DND-41 (cell line): ENCODE results near the gene RFX1.

ENCODE experiments used
- ATAC-seq: fragments of 200-7000 bp; cut with Tn5 transposase; 3 replicates; pipeline ENCODE4 v1.9.1; 2021; ENCODE audit warnings: low read depth; ENCODE audit not compliant: insufficient read depth
- DNase-seq: peaks from one replicate; pipeline ENCODE4 v3.0.0-alpha.2; 2020
- H2AFZ ChIP-seq: 2 replicates; pipeline ENCODE4 v1.6.0; 2012; ENCODE audit warnings: low read depth, low read length
- H3K27ac ChIP-seq: 2 replicates; pipeline ENCODE4 v1.5.1; 2012; ENCODE audit warnings: low read length, inconsistent platforms
- H3K27me3 ChIP-seq: fragments of 200-600 bp; sonication (generic); 2 replicates; pipeline ENCODE4 v1.6.0; 2012; ENCODE audit warnings: low read length, mild to moderate bottlenecking, inconsistent platforms; ENCODE audit not compliant: insufficient read depth, poor library complexity
- H3K36me3 ChIP-seq: 2 replicates; pipeline ENCODE4 v1.5.1; 2012; ENCODE audit warnings: low read length, inconsistent platforms; ENCODE audit not compliant: insufficient read depth
- H3K4me1 ChIP-seq: 2 replicates; pipeline ENCODE4 v1.5.1; 2012; ENCODE audit warnings: mild to moderate bottlenecking, low read length; ENCODE audit not compliant: insufficient read depth
- H3K4me2 ChIP-seq: 2 replicates; pipeline ENCODE4 v1.6.0; 2012; ENCODE audit warnings: mild to moderate bottlenecking, moderate library complexity, low read length, inconsistent platforms; ENCODE audit not compliant: insufficient read depth
- H3K4me3 ChIP-seq, 2 experiments: fragments of 200-600 bp in 1 of 2; shearing (Covaris generic) in 1 of 2; 2 replicates each; pipeline ENCODE4 v1.5.1; 2012 to 2016; ENCODE audit warnings: inconsistent platforms in 2 of 2, low read length in 2 of 2, mild to moderate bottlenecking in 2 of 2, low read depth in 1 of 2, moderate library complexity in 1 of 2
- H3K79me2 ChIP-seq: 2 replicates; pipeline ENCODE4 v1.6.0; 2012; ENCODE audit warnings: low read length, inconsistent platforms; ENCODE audit not compliant: insufficient read depth
- H3K9ac ChIP-seq: 2 replicates; pipeline ENCODE4 v1.6.0; 2012; ENCODE audit warnings: low read depth, mild to moderate bottlenecking, inconsistent platforms, low read length, moderate library complexity
- H3K9me3 ChIP-seq: 2 replicates; pipeline ENCODE4 v1.5.1; 2012; ENCODE audit warnings: low read length, moderate library complexity, mild to moderate bottlenecking, inconsistent platforms; ENCODE audit not compliant: insufficient read depth, severe bottlenecking
- H4K20me1 ChIP-seq: 2 replicates; pipeline ENCODE4 v1.6.0; 2012; ENCODE audit warnings: low read length; ENCODE audit not compliant: insufficient read depth
- CTCF ChIP-seq: IDR thresholded peaks from 2 replicates; pipeline ENCODE4 v1.5.1; 2012; ENCODE audit warnings: borderline replicate concordance, low read length, moderate library complexity, mild to moderate bottlenecking; ENCODE audit not compliant: poor library complexity, severe bottlenecking; ENCODE audit errors: extremely low read depth
- EZH2 ChIP-seq: IDR thresholded peaks from 3 replicates; pipeline ENCODE4 v1.6.1; 2012; ENCODE audit warnings: borderline replicate concordance, low read depth, mild to moderate bottlenecking, moderate library complexity, low read length, inconsistent platforms; ENCODE audit not compliant: severe bottlenecking

The RFX1 gene

GRCh38 chr19:13955662-13956364 lies 50.3 kb downstream of the RFX1 start:
- Histone ChIP-seq H3K4me1 (peaks cover 23% of the 10 kb centered on the region), H2AFZ (no peak overlapping the region), H3K4me3 (no peak overlapping the region), H3K27ac (no peak overlapping the region), H3K4me2 (no peak overlapping the region), H3K36me3 (peaks cover 75% of the 10 kb centered on the region), H3K27me3 (no peaks in the 10 kb centered on the region), H3K79me2 (peaks cover 33% of the 10 kb centered on the region), H3K9ac (no peak overlapping the region), H3K9me3 (no peaks in the 10 kb centered on the region), H4K20me1 (peaks cover 37% of the 10 kb centered on the region)
- ATAC-seq (no peak), DNase-seq (no peak)
- TF ChIP-seq CTCF (no peak), EZH2 (no peak)

GRCh38 chr19:13954185-13954584 lies 51.9 kb downstream of the RFX1 start:
- H3K27me3 ChIP-seq: no peaks in the 10 kb centered on the region
- H3K27ac ChIP-seq: peak overlapping the region; percentile 92
- H3K36me3 ChIP-seq: peaks cover 60% of the 10 kb centered on the region
- H3K9me3 ChIP-seq: no peaks in the 10 kb centered on the region
- H3K9ac ChIP-seq: peak overlapping the region; percentile 77; the same call in 1 of the 2 replicates
- ATAC-seq (no peak), DNase-seq (no peak)
- H4K20me1 ChIP-seq: peaks cover 37% of the 10 kb centered on the region
- TF ChIP-seq CTCF (no peak), EZH2 (no peak)
- H3K4me1 ChIP-seq: peaks cover 23% of the 10 kb centered on the region
- peak overlapping the region; percentile 99 for H3K4me2 ChIP-seq
- H2AFZ ChIP-seq: no peak overlapping the region
- peak overlapping the region in 1 of 2 experiments; percentile 83; a peak in 2 of 4 replicates for H3K4me3 ChIP-seq
- H3K79me2 ChIP-seq: peaks cover 33% of the 10 kb centered on the region

DNA sequence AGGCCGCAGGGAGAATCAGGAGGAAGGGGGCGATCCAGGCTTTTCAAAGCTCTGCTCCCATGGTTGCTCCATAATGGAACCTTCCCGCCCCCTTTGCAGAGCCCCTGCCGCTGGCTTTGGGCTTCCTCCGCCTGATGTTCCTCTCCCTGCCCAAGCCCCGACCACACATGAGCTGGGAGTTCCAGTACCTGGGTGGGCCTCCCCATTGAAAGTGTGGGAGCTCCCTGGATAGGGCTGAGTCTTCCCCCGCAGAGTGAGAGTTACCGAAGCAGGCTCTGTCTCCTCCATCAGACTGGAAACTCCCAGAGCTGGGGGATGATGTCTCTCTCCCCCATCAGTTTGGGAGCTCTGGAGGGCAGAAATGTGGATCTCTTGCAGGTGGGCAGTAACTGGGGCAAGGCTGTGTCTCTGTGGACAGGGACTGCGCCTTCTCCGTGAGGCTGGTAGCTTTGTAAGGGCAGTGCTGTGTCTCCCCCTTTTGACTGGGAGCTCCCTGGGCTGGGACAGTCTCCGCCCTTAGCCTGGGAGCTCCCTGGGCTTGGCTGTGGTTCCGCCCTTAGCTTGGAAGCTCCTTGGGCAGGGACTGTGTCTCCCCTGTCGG lies 53.1 kb downstream of the RFX1 start:
- Histone ChIP-seq H3K9me3 (no peaks in the 10 kb centered on the region), H3K4me1 (peaks cover 23% of the 10 kb centered on the region), H3K36me3 (peaks cover 48% of the 10 kb centered on the region), H3K27me3 (no peaks in the 10 kb centered on the region), H3K27ac (peak overlapping the region; percentile 92), H3K79me2 (peaks cover 33% of the 10 kb centered on the region), H3K4me3 (peak overlapping the region; percentile 70 to 83; a peak in 3 of 4 replicates), H3K9ac (peak overlapping the region; percentile 77), H4K20me1 (peaks cover 31% of the 10 kb centered on the region), H3K4me2 (peak overlapping the region; percentile 99), H2AFZ (peak overlapping the region; percentile 50)
- TF ChIP-seq EZH2: no peak
- TF ChIP-seq CTCF: no peak
- ATAC-seq (no peak; the same call in 2 of the 3 replicates), DNase-seq (no peak)
